22Rv1 (cell line): ENCODE results near the gene SH3BP4.

Experiments
- ZFX ChIP-seq: fragments of 450-650 bp; IDR thresholded peaks from 2 replicates; pipeline ENCODE4 v1.6.1; 2017; ENCODE audit warnings: antibody characterized with exemption, borderline replicate concordance
- TF ChIP-seq, protein P1 (sequence below): fragments of 450-650 bp; IDR thresholded peaks from 2 replicates; pipeline ENCODE4 v1.5.1; 2017; ENCODE audit warnings: mild to moderate bottlenecking

DNA sequence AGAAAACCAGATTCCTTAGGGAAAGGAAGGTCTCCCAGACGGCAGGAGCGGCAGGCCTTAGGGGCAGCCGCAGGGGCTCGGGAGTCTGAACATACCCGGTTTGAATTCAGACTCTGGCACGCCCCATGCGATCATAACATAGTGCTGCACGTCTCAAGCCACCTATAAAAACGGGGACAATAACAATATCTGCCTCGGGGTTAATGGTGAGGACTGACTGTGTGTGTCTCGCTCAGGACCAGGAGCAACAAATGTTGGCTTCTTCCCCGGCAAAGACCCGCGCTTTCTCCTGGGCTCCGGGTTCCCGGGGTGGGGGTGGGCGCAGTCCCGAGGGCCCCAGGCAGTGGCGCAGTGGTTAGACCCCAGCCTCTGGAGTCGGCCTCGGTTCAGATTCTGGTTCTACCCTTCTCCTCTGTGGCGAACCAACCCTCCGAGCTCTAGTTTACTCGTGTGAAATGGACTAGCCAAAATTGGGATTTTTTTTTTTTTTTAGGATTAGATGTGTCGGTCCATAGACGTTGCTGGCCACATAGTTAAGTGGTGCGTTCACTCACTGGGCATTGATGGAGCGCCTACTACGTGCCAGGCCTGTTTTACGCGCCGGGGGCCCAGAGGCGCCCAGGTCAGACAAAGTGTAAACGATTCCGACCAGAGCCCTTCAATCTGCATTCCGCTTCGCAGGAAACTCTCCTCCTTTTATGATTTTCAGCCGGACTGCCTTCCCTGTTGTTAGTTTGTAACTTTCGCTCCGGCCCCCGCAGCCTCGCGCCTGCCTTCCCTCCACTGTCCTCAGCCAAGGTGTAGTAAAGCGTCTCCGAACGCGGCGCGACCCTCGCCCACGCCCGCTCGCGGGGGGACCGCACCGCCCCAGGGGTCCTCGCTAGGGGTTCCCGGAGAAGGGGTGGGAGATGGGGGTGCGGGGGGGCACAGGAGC is 820 bp upstream of the SH3BP4 start:
- TF ChIP-seq, protein P1, sequence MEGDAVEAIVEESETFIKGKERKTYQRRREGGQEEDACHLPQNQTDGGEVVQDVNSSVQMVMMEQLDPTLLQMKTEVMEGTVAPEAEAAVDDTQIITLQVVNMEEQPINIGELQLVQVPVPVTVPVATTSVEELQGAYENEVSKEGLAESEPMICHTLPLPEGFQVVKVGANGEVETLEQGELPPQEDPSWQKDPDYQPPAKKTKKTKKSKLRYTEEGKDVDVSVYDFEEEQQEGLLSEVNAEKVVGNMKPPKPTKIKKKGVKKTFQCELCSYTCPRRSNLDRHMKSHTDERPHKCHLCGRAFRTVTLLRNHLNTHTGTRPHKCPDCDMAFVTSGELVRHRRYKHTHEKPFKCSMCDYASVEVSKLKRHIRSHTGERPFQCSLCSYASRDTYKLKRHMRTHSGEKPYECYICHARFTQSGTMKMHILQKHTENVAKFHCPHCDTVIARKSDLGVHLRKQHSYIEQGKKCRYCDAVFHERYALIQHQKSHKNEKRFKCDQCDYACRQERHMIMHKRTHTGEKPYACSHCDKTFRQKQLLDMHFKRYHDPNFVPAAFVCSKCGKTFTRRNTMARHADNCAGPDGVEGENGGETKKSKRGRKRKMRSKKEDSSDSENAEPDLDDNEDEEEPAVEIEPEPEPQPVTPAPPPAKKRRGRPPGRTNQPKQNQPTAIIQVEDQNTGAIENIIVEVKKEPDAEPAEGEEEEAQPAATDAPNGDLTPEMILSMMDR: no peak
- TF ChIP-seq ZFX: no peak
